Fibroblast of lung (primary cell): ENCODE results near the gene SLC34A3. TPM values are rescaled to one million over a fixed set of nuclear protein-coding genes. Genes with fewer than 3 reads are reported as not detected.
A peak's percentile ranks its signal among the peaks of the same experiment; 100 is the strongest.

Experiments used
- DNase-seq, 2 donors: peaks; one replicate each; pipeline versions ENCODE4 v3.0.0 to v3.0.0-alpha.2; 2010; ENCODE audit warnings: low read depth in 2 of 2
- H2AFZ ChIP-seq: 2 replicates; pipeline ENCODE4 v1.5.1; 2012; ENCODE audit warnings: low read length, control low read depth, inconsistent platforms
- H3K27ac ChIP-seq: 2 replicates; pipeline ENCODE4 v1.5.1; 2011; ENCODE audit warnings: low read length, control low read depth; ENCODE audit not compliant: insufficient read depth
- H3K27me3 ChIP-seq: 2 replicates; pipeline ENCODE4 v1.5.1; 2011; ENCODE audit warnings: mild to moderate bottlenecking, low read length; ENCODE audit not compliant: control insufficient read depth, insufficient read depth
- H3K36me3 ChIP-seq: 2 replicates; pipeline ENCODE4 v1.5.1; 2011; ENCODE audit warnings: low read length; ENCODE audit not compliant: control insufficient read depth, insufficient read depth
- H3K4me1 ChIP-seq: 2 replicates; pipeline ENCODE4 v1.5.1; 2011; ENCODE audit warnings: low read length; ENCODE audit not compliant: control insufficient read depth, insufficient read depth; ENCODE audit errors: extremely low read depth
- H3K4me2 ChIP-seq: 2 replicates; pipeline ENCODE4 v1.5.1; 2011; ENCODE audit warnings: low read length, control low read depth; ENCODE audit not compliant: insufficient read depth; ENCODE audit errors: extremely low read depth
- H3K4me3 ChIP-seq, 4 experiments: fragments of 200-600 bp in 1 of 4; sonication (generic) in 1 of 4; replicated peaks in 1 of 4; 2 replicates each; pipeline ENCODE4 v1.5.1; 2011 to 2016; ENCODE audit warnings: low read length in 4 of 4, low read depth in 3 of 4, mild to moderate bottlenecking in 3 of 4, control low read depth in 2 of 4, inconsistent platforms in 1 of 4, mixed read lengths in 1 of 4; ENCODE audit not compliant: insufficient read depth in 1 of 4; ENCODE audit errors: control extremely low read depth in 1 of 4
- H3K79me2 ChIP-seq: 2 replicates; pipeline ENCODE4 v1.5.1; 2012; ENCODE audit warnings: mild to moderate bottlenecking, low read length, inconsistent platforms; ENCODE audit not compliant: control insufficient read depth, insufficient read depth
- H3K9ac ChIP-seq: 2 replicates; pipeline ENCODE4 v1.5.1; 2011; ENCODE audit warnings: mild to moderate bottlenecking, low read length, control low read depth; ENCODE audit not compliant: insufficient read depth
- H3K9me3 ChIP-seq: 2 replicates; pipeline ENCODE4 v1.5.1; 2012; ENCODE audit warnings: low read depth, low read length; ENCODE audit not compliant: control insufficient read depth, insufficient read depth
- H4K20me1 ChIP-seq: 2 replicates; pipeline ENCODE4 v1.5.1; 2011; ENCODE audit warnings: low read length; ENCODE audit not compliant: control insufficient read depth, insufficient read depth; ENCODE audit errors: extremely low read depth
- EZH2 ChIP-seq: IDR thresholded peaks from 2 replicates; pipeline ENCODE4 v1.5.1; 2012; ENCODE audit warnings: low read length, control low read depth, mild to moderate bottlenecking; ENCODE audit errors: missing control alignments
- polyA plus RNA-seq, 2 donors: library from polyadenylated mRNA; depleted of rRNA in 1 of 2; stranded (reverse) in 1 of 2; unstranded in 1 of 2; fragments of >200 nt; gene quantifications; 2 replicates each; pipeline ENCODE4 v1.2.1, GENCODE V29; 2011 to 2012; ENCODE audit warnings: missing spikeins in 1 of 2
- total RNA-seq: library from RNA; depleted of rRNA; stranded (reverse); fragments of >200 nt; gene quantifications from 2 replicates; pipeline ENCODE4 v1.2.1, GENCODE V29; 2014
- TF ChIP-seq, protein P1 (sequence below), 2 donors: IDR thresholded peaks in 1 of 2; conservative IDR thresholded peaks in 1 of 2; 1 replicate in 1 of 2; 2 replicates in 1 of 2; pipeline ENCODE4 v1.5.1; 2011 to 2012; ENCODE audit warnings: low read length in 2 of 2, control low read depth in 1 of 2, inconsistent platforms in 1 of 2, low read depth in 1 of 2, mild to moderate bottlenecking in 1 of 2

Gene SLC34A3
- total and polyA plus RNA-seq, 2 donors (not counting 1 experiment from before 2014, with no cell fraction given) = not detected

DNA sequence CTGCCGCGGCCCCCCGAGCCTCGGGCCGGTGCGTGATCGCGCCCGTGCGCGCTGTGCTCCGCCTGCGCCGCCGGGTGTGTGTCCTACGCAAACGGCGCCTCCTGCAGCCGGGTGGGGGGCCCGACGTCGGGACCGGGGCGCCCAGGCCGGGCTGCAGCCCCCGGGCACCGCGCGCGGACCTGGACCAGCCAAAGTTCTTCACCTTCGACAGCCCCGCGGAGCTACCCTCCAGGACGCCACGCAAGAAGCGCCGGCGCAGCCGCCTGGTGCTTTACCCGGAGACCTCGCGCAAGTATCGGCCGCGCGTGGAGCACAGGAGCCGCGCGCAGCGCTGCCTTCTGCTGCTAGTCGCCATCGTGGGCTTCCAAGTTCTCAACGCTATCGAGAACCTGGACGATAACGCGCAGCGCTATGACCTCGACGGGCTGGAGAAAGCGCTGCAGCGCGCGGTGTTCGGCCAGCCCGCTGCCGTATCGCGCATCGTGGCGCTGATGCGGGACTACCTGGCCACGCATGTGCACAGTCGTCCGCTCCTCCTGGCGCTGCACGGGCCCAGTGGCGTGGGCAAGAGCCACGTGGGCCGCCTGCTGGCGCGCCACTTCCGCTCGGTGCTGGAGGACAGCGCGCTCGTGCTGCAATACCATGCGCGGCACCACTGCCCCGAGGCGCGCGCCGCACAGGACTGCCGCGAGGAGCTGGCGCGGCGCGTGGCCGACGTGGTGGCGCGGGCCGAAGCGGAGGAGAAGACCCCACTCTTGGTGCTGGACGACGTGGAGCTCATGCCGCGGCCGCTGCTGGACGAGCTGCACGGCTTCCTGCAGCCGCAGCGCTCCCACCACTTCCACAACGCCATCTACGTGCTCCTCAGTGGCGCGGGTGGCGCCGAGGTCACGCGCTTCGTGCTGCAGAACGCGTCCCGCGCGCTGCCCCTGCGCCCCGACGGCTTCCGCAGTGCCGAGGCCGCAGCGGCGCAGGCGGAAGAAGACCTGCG lies 48.3 kb downstream of the SLC34A3 start:
- TF ChIP-seq, protein P1, sequence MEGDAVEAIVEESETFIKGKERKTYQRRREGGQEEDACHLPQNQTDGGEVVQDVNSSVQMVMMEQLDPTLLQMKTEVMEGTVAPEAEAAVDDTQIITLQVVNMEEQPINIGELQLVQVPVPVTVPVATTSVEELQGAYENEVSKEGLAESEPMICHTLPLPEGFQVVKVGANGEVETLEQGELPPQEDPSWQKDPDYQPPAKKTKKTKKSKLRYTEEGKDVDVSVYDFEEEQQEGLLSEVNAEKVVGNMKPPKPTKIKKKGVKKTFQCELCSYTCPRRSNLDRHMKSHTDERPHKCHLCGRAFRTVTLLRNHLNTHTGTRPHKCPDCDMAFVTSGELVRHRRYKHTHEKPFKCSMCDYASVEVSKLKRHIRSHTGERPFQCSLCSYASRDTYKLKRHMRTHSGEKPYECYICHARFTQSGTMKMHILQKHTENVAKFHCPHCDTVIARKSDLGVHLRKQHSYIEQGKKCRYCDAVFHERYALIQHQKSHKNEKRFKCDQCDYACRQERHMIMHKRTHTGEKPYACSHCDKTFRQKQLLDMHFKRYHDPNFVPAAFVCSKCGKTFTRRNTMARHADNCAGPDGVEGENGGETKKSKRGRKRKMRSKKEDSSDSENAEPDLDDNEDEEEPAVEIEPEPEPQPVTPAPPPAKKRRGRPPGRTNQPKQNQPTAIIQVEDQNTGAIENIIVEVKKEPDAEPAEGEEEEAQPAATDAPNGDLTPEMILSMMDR (conservative IDR thresholded peaks at IDR 0.05 in 1 of 2, IDR thresholded peaks at IDR 0.05 in 1 of 2; ENCODE audit: low read depth in 1 of 2, low read length in 2 of 2) = no peak
- TF ChIP-seq EZH2 = no peak
- Histone ChIP-seq H3K36me3 (peaks cover 18% of the 10 kb centered on the region), H4K20me1 (no peaks in the 10 kb centered on the region), H3K4me3 (peak overlapping the region in 3 of 4 experiments; percentile 69 to 86 (median 77)), H3K79me2 (peaks cover 26% of the 10 kb centered on the region), H3K9ac (no peak overlapping the region), H3K27ac (no peak overlapping the region), H2AFZ (no peak overlapping the region), H3K27me3 (no peaks in the 10 kb centered on the region), H3K9me3 (no peaks in the 10 kb centered on the region), H3K4me1 (peaks cover 10% of the 10 kb centered on the region), H3K4me2 (peak overlapping the region; percentile 68)
- no peak for DNase-seq

DNA sequence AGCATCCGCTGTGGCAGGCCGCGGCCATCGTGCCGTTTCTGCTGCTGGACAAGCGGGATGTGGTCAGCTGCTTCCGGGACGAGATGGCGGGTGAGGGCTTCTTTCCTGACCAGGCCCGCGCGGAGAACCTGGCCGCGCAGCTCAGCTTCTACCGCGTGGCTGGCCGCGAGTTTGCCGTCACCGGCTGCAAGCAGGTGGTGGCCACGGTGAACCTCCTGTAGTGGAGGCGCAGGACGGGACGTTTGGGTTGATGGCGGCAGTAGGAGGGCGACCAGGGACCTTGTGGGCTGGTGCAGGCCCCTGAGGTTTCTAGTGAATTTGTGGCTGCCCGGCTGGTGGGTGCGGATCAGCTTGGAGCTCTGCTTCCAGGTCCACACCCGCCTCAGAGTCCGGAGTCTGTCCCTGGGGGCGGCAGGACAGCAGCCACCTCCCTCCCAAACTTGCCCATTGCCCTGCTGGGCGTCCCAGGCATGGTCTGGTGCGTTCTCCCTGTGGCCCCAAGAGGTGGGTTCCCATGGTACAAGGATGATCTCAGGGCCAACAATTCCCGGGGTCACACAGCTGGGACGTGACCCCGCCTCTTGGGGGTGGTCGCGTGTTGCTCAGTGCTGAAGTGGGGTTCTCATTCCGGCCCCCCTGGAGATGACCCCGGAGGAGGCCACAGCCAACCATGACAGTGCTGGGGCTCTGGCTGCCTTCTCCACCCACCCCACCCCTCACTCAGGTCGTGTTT lies 49.2 kb downstream of the SLC34A3 start:
- no peak overlapping the region for H3K9ac ChIP-seq
- no peak for TF ChIP-seq EZH2
- TF ChIP-seq, protein P1 (conservative IDR thresholded peaks at IDR 0.05 in 1 of 2, IDR thresholded peaks at IDR 0.05 in 1 of 2; ENCODE audit: low read depth in 1 of 2, low read length in 2 of 2) = no peak
- peaks cover 26% of the 10 kb centered on the region for H3K79me2 ChIP-seq
- H3K9me3 ChIP-seq = no peaks in the 10 kb centered on the region
- no peak overlapping the region for H3K4me2 ChIP-seq
- H3K36me3 ChIP-seq = peaks cover 17% of the 10 kb centered on the region
- H4K20me1 ChIP-seq = no peaks in the 10 kb centered on the region
- no peak overlapping the region for H3K4me3 ChIP-seq
- no peak for DNase-seq
- H3K27ac ChIP-seq = no peak overlapping the region
- H2AFZ ChIP-seq = no peak overlapping the region
- H3K4me1 ChIP-seq = peaks cover 10% of the 10 kb centered on the region
- H3K27me3 ChIP-seq = no peaks in the 10 kb centered on the region
